Progenitor cell of endocrine pancreas (in vitro differentiated cells): Measurements from ENCODE around the gene ULBP3. TPM values are rescaled to one million over a fixed set of nuclear protein-coding genes. Genes with fewer than 3 reads are reported as not detected.
"Not testable (repeated sequence)": the region's sequence is repeated elsewhere in the genome, so short reads cannot be mapped to it uniquely, and the experiment has no call there.

Source experiments
- DNase-seq: peaks from one replicate; pipeline ENCODE4 v3.0.0; 2021; ENCODE audit warnings: low spot score; ENCODE audit not compliant: unreplicated experiment
- H3K27ac Mint-ChIP-seq: 2 replicates; pipeline ENCODE4 v1.8.0; 2021; ENCODE audit warnings: mild to moderate bottlenecking, moderate library complexity, mixed read lengths
- H3K27me3 Mint-ChIP-seq: 2 replicates; pipeline ENCODE4 v1.8.0; 2021; ENCODE audit warnings: mixed read lengths
- H3K36me3 Mint-ChIP-seq: 2 replicates; pipeline ENCODE4 v1.8.0; 2022; ENCODE audit warnings: mixed read lengths; ENCODE audit not compliant: insufficient read depth
- H3K4me1 Mint-ChIP-seq: 2 replicates; pipeline ENCODE4 v1.8.0; 2021; ENCODE audit warnings: low read depth, mixed read lengths
- H3K4me3 Mint-ChIP-seq: 2 replicates; pipeline ENCODE4 v1.8.0; 2021; ENCODE audit warnings: low read depth, mild to moderate bottlenecking, moderate library complexity, mixed read lengths
- H3K9me3 Mint-ChIP-seq: 2 replicates; pipeline ENCODE4 v1.8.0; 2021; ENCODE audit warnings: low read depth, mixed read lengths
- CTCF ChIP-seq: fragments of 200-600 bp; sonication (generic); IDR thresholded peaks from one replicate; pipeline ENCODE4 v1.5.0; 2021; ENCODE audit warnings: antibody characterized with exemption, mild to moderate bottlenecking; ENCODE audit not compliant: unreplicated experiment
- total RNA-seq: library from RNA; stranded (reverse); gene quantifications from 2 replicates; pipeline ENCODE4 v1.2.1, GENCODE V29; 2021

Gene ULBP3
- total RNA-seq, 1 donor from 2014 or later: 16.2 TPM

GRCh38 chr6:150025201-150025917, 43.6 kb downstream of the ULBP3 start, which contains the start of gene RAET1L:
TSS of gene RAET1L (minus strand) at chr6:150025532. CDS start at chr6:150025471, 61 bp downstream.
- Mint-ChIP-seq H3K4me1 (no peaks in the 10 kb centered on the region), H3K27me3 (peaks cover 59% of the 10 kb centered on the region), H3K27ac (no peak within 1 kb of the TSS), H3K9me3 (no peaks in the 10 kb centered on the region), H3K36me3 (no peaks in the 10 kb centered on the region), H3K4me3 (no peak within 1 kb of the TSS)
- no peak for DNase-seq
- TF ChIP-seq CTCF: no peak

GRCh38 chr6:150024646-150025155, 44.2 kb downstream of the ULBP3 start:
- TF ChIP-seq CTCF: no peak
- DNase-seq: no peak
- Mint-ChIP-seq H3K27ac (no peak overlapping the region), H3K9me3 (no peaks in the 10 kb centered on the region), H3K4me3 (no peak overlapping the region), H3K27me3 (peaks cover 56% of the 10 kb centered on the region), H3K36me3 (no peaks in the 10 kb centered on the region), H3K4me1 (no peaks in the 10 kb centered on the region)

GRCh38 chr6:150024021-150024420, 44.9 kb downstream of the ULBP3 start:
- not testable (repeated sequence) for DNase-seq, H3K4me3 Mint-ChIP-seq, H3K36me3 Mint-ChIP-seq, H3K9me3 Mint-ChIP-seq, H3K4me1 Mint-ChIP-seq, H3K27ac Mint-ChIP-seq
- peaks cover 55% of the 10 kb centered on the region for H3K27me3 Mint-ChIP-seq

GRCh38 chr6:150021870-150022269, 47.1 kb downstream of the ULBP3 start:
- H3K36me3 Mint-ChIP-seq, H3K4me1 Mint-ChIP-seq, H3K27ac Mint-ChIP-seq, H3K4me3 Mint-ChIP-seq, H3K9me3 Mint-ChIP-seq, DNase-seq: not testable (repeated sequence)
- H3K27me3 Mint-ChIP-seq: peaks cover 58% of the 10 kb centered on the region

- no peak overlapping the region for H3K27ac Mint-ChIP-seq
- H3K9me3 Mint-ChIP-seq: no peaks in the 10 kb centered on the region
- no peak overlapping the region for H3K4me3 Mint-ChIP-seq
- no peak for TF ChIP-seq CTCF
- H3K27me3 Mint-ChIP-seq: peaks cover 66% of the 10 kb centered on the region
- DNase-seq: no peak
- H3K36me3 Mint-ChIP-seq: no peaks in the 10 kb centered on the region
- peaks cover 4% of the 10 kb centered on the region for H3K4me1 Mint-ChIP-seq
Measured at GRCh38 chr6:150018846-150019580, 49.9 kb downstream of the ULBP3 start.

GRCh38 chr6:150017186-150017521, 51.8 kb downstream of the ULBP3 start:
- not testable (repeated sequence) for H3K27ac Mint-ChIP-seq, H3K36me3 Mint-ChIP-seq, H3K4me3 Mint-ChIP-seq, DNase-seq, H3K9me3 Mint-ChIP-seq, H3K4me1 Mint-ChIP-seq
- peaks cover 78% of the 10 kb centered on the region for H3K27me3 Mint-ChIP-seq
